Measurements from ENCODE around the gene C2CD3. TPM values are rescaled to one million over a fixed set of nuclear protein-coding genes. Genes with fewer than 3 reads are reported as not detected.
A peak's percentile ranks its signal among the peaks of the same experiment; 100 is the strongest.

The C2CD3 gene
- total and polyA plus RNA-seq, 9 of the 15 experiments (the other 6 are each of a cell fraction or from before 2014, with no cell fraction given): 4.4 to 20.2 (median 15.4) TPM

GRCh38 chr11:74011360-74012073 lies 159.3 kb downstream of the C2CD3 start (continued):
- TF ChIP-seq BRF1 (IDR thresholded peaks at IDR 0.05; ENCODE audit: borderline replicate concordance, extremely low read depth, insufficient read length) (no peak), STAT5B (CRISPR knock-in tag; IDR thresholded peaks at IDR 0.05) (no peak), PURB (CRISPR knock-in tag; IDR thresholded peaks at IDR 0.05; ENCODE audit: low read depth) (no peak), E4F1 (CRISPR knock-in tag; IDR thresholded peaks at IDR 0.05; ENCODE audit: borderline replicate concordance) (no peak), TGIF2 (CRISPR knock-in tag; IDR thresholded peaks at IDR 0.05) (no peak), KDM2B (CRISPR knock-in tag; IDR thresholded peaks at IDR 0.05) (no peak), ZSCAN32 (CRISPR knock-in tag; IDR thresholded peaks at IDR 0.05) (no peak), TRIM24 (IDR thresholded peaks at IDR 0.05) (peak; percentile 91 to 93), LARP7 (IDR thresholded peaks at IDR 0.05) (no peak), MBD2 (IDR thresholded peaks at IDR 0.05; ENCODE audit: borderline replicate concordance, low read depth) (peak; percentile 81), ZFX (CRISPR knock-in tag; IDR thresholded peaks at IDR 0.05) (peak; percentile 73), SIX5 (IDR thresholded peaks at IDR 0.05; ENCODE audit: borderline replicate concordance in 1 of 2, insufficient read depth in 1 of 2, low read depth in 1 of 2, low read length in 2 of 2) (no peak), SREBF2 (CRISPR knock-in tag; IDR thresholded peaks at IDR 0.05) (no peak), SMARCA4 (IDR thresholded peaks at IDR 0.05) (peak; percentile 98), ZNF444 (CRISPR knock-in tag; IDR thresholded peaks at IDR 0.05) (0 out of 2 replicates have a peak, but pooled peaks have one; percentile 66), RBFOX2 (IDR thresholded peaks at IDR 0.05; ENCODE audit: low read depth, low read length) (peak; percentile 60), SMAD4 (CRISPR knock-in tag; conservative IDR thresholded peaks at IDR 0.05) (peak; percentile 98), MXI1 (IDR thresholded peaks at IDR 0.05; ENCODE audit: low read depth, low read length) (peak; percentile 82; the same call in 1 of the 2 replicates), ETV6 (IDR thresholded peaks at IDR 0.05; ENCODE audit: borderline replicate concordance in 1 of 2, low read depth in 2 of 2, low read length in 1 of 2) (peak; percentile 14 to 53; a peak in 1 of 4 replicates), ETV6 (CRISPR knock-in tag; IDR thresholded peaks at IDR 0.05; ENCODE audit: borderline replicate concordance) (no peak), NCOA4 (IDR thresholded peaks at IDR 0.05; ENCODE audit: partially characterized antibody) (peak; percentile 33), TRIM28 (IDR thresholded peaks at IDR 0.05) (peak; percentile 81; the same call in 1 of the 2 replicates), HSF4 (CRISPR knock-in tag; IDR thresholded peaks at IDR 0.05; ENCODE audit: borderline replicate concordance) (peak; percentile 85; the same call in 1 of the 2 replicates), KLF1 (tag; IDR thresholded peaks at IDR 0.05) (no peak), NFXL1 (CRISPR knock-in tag; IDR thresholded peaks at IDR 0.05) (0 out of 2 replicates have a peak, but pooled peaks have one; percentile 50), ZNF644 (tag; IDR thresholded peaks at IDR 0.05; ENCODE audit: low read depth) (peak; percentile 89), SFPQ (IDR thresholded peaks at IDR 0.05; ENCODE audit: low read depth, low read length) (no peak)
